HCT116 (cell line): ENCODE results near the gene SLC16A5. TPM values are rescaled to one million over a fixed set of nuclear protein-coding genes. Genes with fewer than 3 reads are reported as not detected.
A peak's percentile ranks its signal among the peaks of the same experiment; 100 is the strongest.

Experiments
- ATAC-seq: fragments of 200-7000 bp; cut with Tn5 transposase; 2 replicates; pipeline ENCODE4 v1.9.1; 2020; ENCODE audit warnings: mild to moderate bottlenecking, moderate library complexity
- BruUV-seq: library from RNA; stranded (reverse); fragments of 400-500 nt; replicated peaks from 2 replicates; lab custom pipeline; 2021; lab: Mats Ljungman, UMichigan
- CTCF ChIA-PET: fragments of 300-600 bp; sonication (Branson Sonifier 250); formaldehyde crosslinking; loops from one replicate; lab custom pipeline; 2021; ENCODE audit warnings: antibody characterized with exemption; lab: Charles Lee
- POLR2A ChIA-PET: fragments of 300-600, 350-600 bp; sonication (Branson Sonifier 250); formaldehyde crosslinking; loops from one replicate; lab custom pipeline; 2021; ENCODE audit warnings: antibody characterized with exemption; lab: Charles Lee
- RAD21 ChIA-PET, 2 experiments: fragments of 300-600 bp; sonication (Branson Sonifier 250); formaldehyde crosslinking; loops; one replicate each; lab custom pipeline; 2023; ENCODE audit warnings: low total read pairs in 2 of 2; ENCODE audit not compliant: uncharacterized antibody in 2 of 2, unreplicated experiment in 2 of 2, low non-redundant PET in 1 of 2; lab: Charles Lee
- DNase-seq: peaks from one replicate; pipeline ENCODE4 v3.0.0-alpha.2; 2010; ENCODE audit warnings: low read depth, low spot score
- H2AFZ ChIP-seq: fragments of 200-600 bp; shearing (Covaris generic), sonication (generic); 2 replicates; pipeline ENCODE4 v1.6.1; 2017; ENCODE audit warnings: low read depth, mixed run types, mixed read lengths, antibody characterized with exemption, low read length; ENCODE audit not compliant: poor library complexity, severe bottlenecking
- H3K27ac ChIP-seq: 2 replicates; pipeline ENCODE4 v1.5.1; 2012; ENCODE audit warnings: low read depth, low read length
- H3K27me3 ChIP-seq: fragments of 200-600 bp; sonication (generic); 2 replicates; pipeline ENCODE4 v1.6.1; 2016; ENCODE audit warnings: mixed run types, low read length, mixed read lengths; ENCODE audit not compliant: insufficient read depth
- H3K36me3 ChIP-seq, 2 experiments: fragments of 200-500 bp in 1 of 2; fragments of 200-600 bp in 1 of 2; sonication (Bioruptor generic) in 1 of 2; sonication (generic) in 1 of 2; 2 replicates each; pipeline versions ENCODE4 v1.5.1 to v1.6.1; 2014 to 2016; ENCODE audit warnings: low read length in 2 of 2, inconsistent platforms in 1 of 2, mixed read lengths in 1 of 2, mixed run types in 1 of 2; ENCODE audit not compliant: insufficient read depth in 2 of 2, control insufficient read depth in 1 of 2
- H3K4me1 ChIP-seq, 2 experiments: fragments of 200-600 bp in 1 of 2; sonication (generic) in 1 of 2; 2 replicates each; pipeline versions ENCODE4 v1.5.1 to v1.6.1; 2012 to 2017; ENCODE audit warnings: low read length in 2 of 2, inconsistent platforms in 1 of 2, mild to moderate bottlenecking in 1 of 2, mixed read lengths in 1 of 2, mixed run types in 1 of 2, moderate library complexity in 1 of 2; ENCODE audit not compliant: insufficient read depth in 2 of 2, control insufficient read depth in 1 of 2
- H3K4me2 ChIP-seq: fragments of 200-600 bp; sonication (generic); 2 replicates; pipeline ENCODE4 v1.6.1; 2017; ENCODE audit warnings: mixed run types, low read length, mixed read lengths
- H3K4me3 ChIP-seq, 2 experiments: fragments of 200-600 bp in 1 of 2; sonication (generic) in 1 of 2; replicated peaks in 1 of 2; 2 replicates each; pipeline ENCODE4 v1.5.1; 2011 to 2016; ENCODE audit warnings: low read length in 2 of 2, control low read depth in 1 of 2, low read depth in 1 of 2, mild to moderate bottlenecking in 1 of 2, mixed read lengths in 1 of 2, mixed run types in 1 of 2
- H3K79me2 ChIP-seq: fragments of 200-600 bp; sonication (generic); 2 replicates; pipeline ENCODE4 v1.6.1; 2017; ENCODE audit warnings: mild to moderate bottlenecking, mixed run types, low read length, moderate library complexity, mixed read lengths; ENCODE audit not compliant: insufficient read depth
- H3K9ac ChIP-seq: fragments of 200-600 bp; sonication (generic); 2 replicates; pipeline ENCODE4 v1.6.1; 2016; ENCODE audit warnings: low read length, mixed read lengths
- H3K9me2 ChIP-seq: fragments of 200-600 bp; sonication (generic), shearing (Covaris generic); 2 replicates; pipeline ENCODE4 v1.6.1; 2017; ENCODE audit warnings: mixed run types, mild to moderate bottlenecking, moderate library complexity; ENCODE audit not compliant: insufficient read depth
- H3K9me3 ChIP-seq, 2 experiments: fragments of 200-500 bp in 1 of 2; fragments of 200-600 bp in 1 of 2; sonication (Bioruptor generic) in 1 of 2; sonication (generic) in 1 of 2; 2 replicates each; pipeline ENCODE4 v1.6.1; 2014 to 2017; ENCODE audit warnings: low read length in 2 of 2, mixed read lengths in 2 of 2, inconsistent platforms in 1 of 2, low read depth in 1 of 2, mild to moderate bottlenecking in 1 of 2, mixed run types in 1 of 2, moderate library complexity in 1 of 2; ENCODE audit not compliant: control insufficient read depth in 1 of 2, insufficient read depth in 1 of 2
- H4K20me1 ChIP-seq: fragments of 200-600 bp; sonication (generic), shearing (Covaris generic); 2 replicates; pipeline ENCODE4 v1.6.1; 2017; ENCODE audit warnings: mixed run types, mild to moderate bottlenecking, moderate library complexity; ENCODE audit not compliant: insufficient read depth
- CBX3 ChIP-seq: IDR thresholded peaks from 2 replicates; pipeline ENCODE4 v1.6.1; 2012; ENCODE audit warnings: low read depth
- EGR1 ChIP-seq: IDR thresholded peaks from 2 replicates; pipeline ENCODE4 v1.6.1; 2012; ENCODE audit warnings: low read depth
- EZH2phosphoT487 ChIP-seq: fragments of 200-600 bp; IDR thresholded peaks from 2 replicates; pipeline ENCODE4 v1.6.1; 2018; ENCODE audit warnings: antibody characterized with exemption, borderline replicate concordance
- FOSL1 ChIP-seq: IDR thresholded peaks from 2 replicates; pipeline ENCODE4 v1.6.1; 2012; ENCODE audit warnings: low read depth
- MAX ChIP-seq: IDR thresholded peaks from 2 replicates; pipeline ENCODE4 v1.6.1; 2012
- POLR2AphosphoS5 ChIP-seq: IDR thresholded peaks from 2 replicates; pipeline ENCODE4 v1.6.1; 2011; ENCODE audit warnings: mild to moderate bottlenecking, low read depth, low read length, moderate library complexity
- RAD21 ChIP-seq: IDR thresholded peaks from 2 replicates; pipeline ENCODE4 v1.6.1; 2012; ENCODE audit warnings: low read depth, mild to moderate bottlenecking
- SIN3A ChIP-seq: IDR thresholded peaks from 2 replicates; pipeline ENCODE4 v1.6.1; 2012; ENCODE audit warnings: low read depth
- SRF ChIP-seq: IDR thresholded peaks from 2 replicates; pipeline ENCODE4 v1.6.1; 2012; ENCODE audit warnings: low read depth
- TCF7L2 ChIP-seq: IDR thresholded peaks from 2 replicates; pipeline ENCODE4 v1.7.0; 2011; ENCODE audit warnings: borderline replicate concordance, inconsistent platforms; ENCODE audit not compliant: insufficient read depth, insufficient read length; ENCODE audit errors: extremely low read depth
- YY1 ChIP-seq: IDR thresholded peaks from 2 replicates; pipeline ENCODE4 v1.6.1; 2011; ENCODE audit warnings: low read length, low read depth, moderate library complexity, mild to moderate bottlenecking; ENCODE audit not compliant: insufficient replicate concordance; ENCODE audit errors: extremely low read depth
- ZNF274 ChIP-seq: fragments of 200-500 bp; sonication (Bioruptor generic); IDR thresholded peaks from 2 replicates; pipeline ENCODE4 v1.6.1; 2014; ENCODE audit warnings: mild to moderate bottlenecking, low read depth, low read length, inconsistent platforms
- intact Hi-C: fragments of 100-400 bp; cut with micrococcal nuclease; formaldehyde crosslinking; loops from 2 replicates; pipeline ENCODE4 v1.10.0; 2022
- total RNA-seq: library from RNA; stranded (reverse); gene quantifications from one replicate; pipeline ENCODE4 v1.2.1, GENCODE V29; 2021; ENCODE audit not compliant: unreplicated experiment
- TF ChIP-seq, protein P1 (sequence below): IDR thresholded peaks from 2 replicates; pipeline ENCODE4 v1.6.1; 2011; ENCODE audit warnings: mild to moderate bottlenecking, low read length, moderate library complexity; ENCODE audit not compliant: insufficient replicate concordance; ENCODE audit errors: extremely low read depth

Gene SLC16A5
- total RNA-seq, 1 experiment from 2014 or later: 79.3 TPM

DNA sequence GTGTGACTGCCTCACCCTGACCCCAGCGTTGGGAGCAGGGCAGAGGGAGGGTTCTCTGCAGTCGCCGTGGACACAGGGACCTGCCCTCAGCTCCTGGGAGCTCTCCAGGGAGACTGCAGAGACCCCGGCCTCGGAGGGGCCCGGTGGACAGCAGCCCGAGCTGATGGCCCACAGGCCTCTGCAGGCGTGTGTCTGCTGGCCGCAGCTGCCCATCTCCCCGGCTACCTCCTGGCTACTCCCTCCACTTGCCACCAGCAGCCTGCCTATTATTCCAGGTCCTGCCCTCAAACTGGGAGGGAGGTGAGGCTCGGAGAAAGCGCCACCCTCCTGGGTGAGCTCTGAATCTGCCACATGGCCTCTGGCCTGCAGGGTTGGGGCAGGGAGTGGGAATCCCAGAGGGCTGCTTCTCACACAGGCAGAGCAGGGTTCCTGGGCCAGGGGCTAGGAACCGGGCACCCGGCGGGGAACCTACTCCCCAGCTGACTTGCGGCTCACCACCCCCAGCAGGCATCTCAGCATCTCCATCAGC lies 7.2 kb downstream of the SLC16A5 start:
- Histone ChIP-seq H3K4me2 (peak overlapping the region; percentile 67), H3K4me3 (no peak overlapping the region), H3K9me3 (no peaks in the 10 kb centered on the region), H3K36me3 (peaks cover 12 to 25% of the 10 kb centered on the region in 2 experiments; a peak in 3 of 4 replicates), H3K4me1 (peaks cover 67 to 79% of the 10 kb centered on the region in 2 experiments), H2AFZ (no peak overlapping the region), H3K9me2 (no peaks in the 10 kb centered on the region), H3K9ac (peak overlapping the region; percentile 52), H3K27ac (peak overlapping the region; percentile 94), H4K20me1 (no peaks in the 10 kb centered on the region), H3K27me3 (no peaks in the 10 kb centered on the region), H3K79me2 (peaks cover 43% of the 10 kb centered on the region)
- ATAC-seq (no peak), DNase-seq (no peak)
- ChIA-PET CTCF (interaction anchor here (3.1 kb wide), 1 partner anchor 19 kb away, joined by 15 read pairs; no protein-coding TSS in a partner anchor), RAD21 (interaction anchor here in 1 of 2 experiments (0.5 kb wide), 1 partner anchor 16 kb away, joined by 3 read pairs; no protein-coding TSS in a partner anchor), POLR2A (interaction anchor here (0.6 to 3.2 kb wide), 4 partner anchors 9 to 35 kb away, joined by 3 to 14 read pairs (median 4); no protein-coding TSS in a partner anchor)
- intact Hi-C loops: no loop called here
- TF ChIP-seq SIN3A (no peak), MAX (no peak), YY1 (no peak), CBX3 (no peak), RAD21 (no peak), TCF7L2 (no peak), EGR1 (no peak)
- BruUV-seq: no TSS peak

DNA sequence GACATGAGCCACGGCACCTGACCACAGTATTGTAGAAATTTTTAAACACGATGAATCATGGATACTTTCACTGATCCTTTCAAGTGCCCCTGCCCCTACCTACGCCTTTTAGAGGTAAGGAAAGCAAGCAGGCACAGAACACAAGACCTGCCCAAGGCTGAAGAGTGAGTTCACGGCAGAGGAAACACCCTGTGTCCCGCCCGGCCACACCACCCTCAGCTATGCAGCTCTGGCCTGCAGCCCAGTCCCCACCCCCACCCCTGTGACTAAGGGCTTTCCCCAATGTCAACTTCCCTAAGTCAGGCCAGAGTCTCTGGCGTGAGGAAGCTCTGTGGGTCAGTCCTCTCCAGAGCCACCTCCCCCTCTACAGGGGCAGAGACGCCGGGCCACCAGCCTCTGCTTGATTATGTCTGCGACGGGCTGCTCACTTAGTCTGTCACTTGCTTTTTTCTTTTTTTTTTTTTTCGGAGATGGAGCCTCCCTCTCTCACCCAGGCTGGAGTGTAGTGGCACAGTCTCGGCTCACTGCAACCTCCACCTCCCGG lies 8.4 kb downstream of the SLC16A5 start:
- no peaks in the 10 kb centered on the region for H4K20me1 ChIP-seq
- peaks cover 32% of the 10 kb centered on the region for H3K79me2 ChIP-seq
- intact Hi-C loops: loop anchor here (1.0 kb wide), 2 partner anchors 9 to 18 kb away; partner anchors contain the start of gene SLC16A5
- peaks cover 18 to 34% of the 10 kb centered on the region in 2 experiments; a peak in 3 of 4 replicates for H3K36me3 ChIP-seq
- ATAC-seq (peak; percentile 91), DNase-seq (peak; percentile 95)
- H3K4me3 ChIP-seq: peak overlapping the region; percentile 23 to 32; a peak in 3 of 4 replicates
- H3K4me2 ChIP-seq: peak overlapping the region; percentile 67
- ChIA-PET POLR2A (interaction anchor here (0.6 to 3.2 kb wide), 12 partner anchors 9 to 620 kb away, joined by 3 to 15 read pairs (median 3); partner anchors contain the start of gene SLC16A5), CTCF (interaction anchor here (1.3 to 3.1 kb wide), 2 partner anchors 9 to 18 kb away, joined by 4 to 15 read pairs; partner anchors contain the start of gene SLC16A5), RAD21 (no interaction called here)
- H3K9me2 ChIP-seq: no peaks in the 10 kb centered on the region
- no peaks in the 10 kb centered on the region for H3K9me3 ChIP-seq
- H3K9ac ChIP-seq: peak overlapping the region; percentile 61
- no TSS peak for BruUV-seq
- H3K4me1 ChIP-seq: peaks cover 55 to 67% of the 10 kb centered on the region in 2 experiments
- no peaks in the 10 kb centered on the region for H3K27me3 ChIP-seq
- H3K27ac ChIP-seq: peak overlapping the region; percentile 94
- no peak overlapping the region for H2AFZ ChIP-seq
- TF ChIP-seq CBX3: no peak
- no peak for TF ChIP-seq ZNF274
- no peak for TF ChIP-seq SRF
- TF ChIP-seq, protein P1, sequence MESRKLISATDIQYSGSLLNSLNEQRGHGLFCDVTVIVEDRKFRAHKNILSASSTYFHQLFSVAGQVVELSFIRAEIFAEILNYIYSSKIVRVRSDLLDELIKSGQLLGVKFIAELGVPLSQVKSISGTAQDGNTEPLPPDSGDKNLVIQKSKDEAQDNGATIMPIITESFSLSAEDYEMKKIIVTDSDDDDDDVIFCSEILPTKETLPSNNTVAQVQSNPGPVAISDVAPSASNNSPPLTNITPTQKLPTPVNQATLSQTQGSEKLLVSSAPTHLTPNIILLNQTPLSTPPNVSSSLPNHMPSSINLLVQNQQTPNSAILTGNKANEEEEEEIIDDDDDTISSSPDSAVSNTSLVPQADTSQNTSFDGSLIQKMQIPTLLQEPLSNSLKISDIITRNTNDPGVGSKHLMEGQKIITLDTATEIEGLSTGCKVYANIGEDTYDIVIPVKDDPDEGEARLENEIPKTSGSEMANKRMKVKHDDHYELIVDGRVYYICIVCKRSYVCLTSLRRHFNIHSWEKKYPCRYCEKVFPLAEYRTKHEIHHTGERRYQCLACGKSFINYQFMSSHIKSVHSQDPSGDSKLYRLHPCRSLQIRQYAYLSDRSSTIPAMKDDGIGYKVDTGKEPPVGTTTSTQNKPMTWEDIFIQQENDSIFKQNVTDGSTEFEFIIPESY: peak; percentile 79
- TF ChIP-seq POLR2AphosphoS5: peak; percentile 88
- TF ChIP-seq FOSL1: no peak
- TF ChIP-seq SIN3A: no peak
- no peak for TF ChIP-seq RAD21
- no peak for TF ChIP-seq MAX
- TF ChIP-seq EZH2phosphoT487: no peak
